Lung (tissue), 12 donors: Measurements from ENCODE around the gene GNAS-AS1. TPM values are rescaled to one million over a fixed set of nuclear protein-coding genes. Genes with fewer than 3 reads are reported as not detected.

Experiments
- ATAC-seq: fragments of 200-7000 bp; cut with Tn5 transposase; one replicate; pipeline ENCODE4 v1.9.1; 2020; ENCODE audit warnings: moderate number of reproducible peaks; ENCODE audit not compliant: insufficient read depth, low FRiP score
- DNase-seq, 3 donors: peaks; one replicate each; pipeline ENCODE4 v3.0.0-alpha.2; 2013 to 2017
- H3K27ac ChIP-seq, 2 donors: one replicate each; pipeline ENCODE4 v1.5.1; 2013; ENCODE audit warnings: mild to moderate bottlenecking in 2 of 2, moderate library complexity in 2 of 2, control low read depth in 1 of 2, inconsistent platforms in 1 of 2, low read depth in 1 of 2, low read length in 1 of 2
- H3K27me3 ChIP-seq, 3 donors: one replicate each; pipeline ENCODE4 v1.5.1; 2013; ENCODE audit warnings: low read length in 2 of 3; ENCODE audit not compliant: control insufficient read depth in 3 of 3, insufficient read depth in 3 of 3
- H3K36me3 ChIP-seq, 4 donors: one replicate each; pipeline ENCODE4 v1.5.1; 2013; ENCODE audit warnings: low read length in 4 of 4, mild to moderate bottlenecking in 1 of 4, moderate library complexity in 1 of 4; ENCODE audit not compliant: control insufficient read depth in 4 of 4, insufficient read depth in 4 of 4
- H3K4me1 ChIP-seq, 5 donors: one replicate each; pipeline ENCODE4 v1.5.1; 2013; ENCODE audit warnings: low read length in 5 of 5, mild to moderate bottlenecking in 2 of 5, moderate library complexity in 1 of 5; ENCODE audit not compliant: control insufficient read depth in 5 of 5, insufficient read depth in 5 of 5
- H3K4me3 ChIP-seq: one replicate; pipeline ENCODE4 v1.5.1; 2013; ENCODE audit warnings: mild to moderate bottlenecking, control low read depth, moderate library complexity
- H3K9ac ChIP-seq, 2 donors: one replicate each; pipeline ENCODE4 v1.5.1; 2013; ENCODE audit warnings: low read length in 2 of 2, control low read depth in 1 of 2; ENCODE audit not compliant: insufficient read depth in 1 of 2
- H3K9me3 ChIP-seq, 4 donors: one replicate each; pipeline ENCODE4 v1.5.1; 2013; ENCODE audit warnings: low read length in 3 of 4, mild to moderate bottlenecking in 1 of 4, moderate library complexity in 1 of 4; ENCODE audit not compliant: control insufficient read depth in 4 of 4, insufficient read depth in 3 of 4
- WGBS, 2 donors: extraction: QIAGEN DNeasy Blood & Tissue Kit; methylation state at CpG; one replicate each; pipeline ENCODE4 v1.1.7; 2013; 5-methylcytosine and 5-hydroxymethylcytosine counted together
- polyA plus RNA-seq, 2 donors: library from polyadenylated mRNA; stranded (reverse); fragments of 200-250 nt; gene quantifications; one replicate each; pipeline ENCODE4 v1.2.1, GENCODE V29; 2013
- total RNA-seq, 2 donors: library from RNA; depleted of rRNA in 1 of 2; stranded (reverse); fragments of >200 nt in 1 of 2; gene quantifications; one replicate each; pipeline ENCODE4 v1.2.1, GENCODE V29; 2014 to 2021
- TF ChIP-seq, protein P1 (sequence below): IDR thresholded peaks from 2 replicates; pipeline ENCODE4 v1.5.1; 2012; ENCODE audit warnings: mild to moderate bottlenecking; ENCODE audit errors: control extremely low read depth, extremely low read depth
- donor health status: control.
- donor health status: control.
- donor health status: Bipolar disorder and iron deficiency.
- donor health status: healthy.
- donor health status: DM: yes; HTN: yes; CAD: no.

Gene GNAS-AS1
- total and polyA plus RNA-seq, 4 donors, result 0.07 to 1.9 (median 0.74) TPM

GRCh38 chr20:58775371-58775770 is 75.3 kb downstream of the GNAS-AS1 start:
- H3K36me3 ChIP-seq, result no peaks in the 10 kb centered on the region
- H3K4me3 ChIP-seq, result no peak overlapping the region
- H3K9me3 ChIP-seq, result no peaks in the 10 kb centered on the region
- no peak overlapping the region for H3K27ac ChIP-seq
- H3K27me3 ChIP-seq, result peaks cover 0 to 17% (median 0%) of the 10 kb centered on the region in 3 donors
- H3K9ac ChIP-seq, result no peak overlapping the region
- ATAC-seq (no peak), DNase-seq (no peak)
- 88 to 93% methylated on average over 8 of the region's 8 CpGs for WGBS, 2 donors
- H3K4me1 ChIP-seq, result no peaks in the 10 kb centered on the region
- TF ChIP-seq, protein P1, sequence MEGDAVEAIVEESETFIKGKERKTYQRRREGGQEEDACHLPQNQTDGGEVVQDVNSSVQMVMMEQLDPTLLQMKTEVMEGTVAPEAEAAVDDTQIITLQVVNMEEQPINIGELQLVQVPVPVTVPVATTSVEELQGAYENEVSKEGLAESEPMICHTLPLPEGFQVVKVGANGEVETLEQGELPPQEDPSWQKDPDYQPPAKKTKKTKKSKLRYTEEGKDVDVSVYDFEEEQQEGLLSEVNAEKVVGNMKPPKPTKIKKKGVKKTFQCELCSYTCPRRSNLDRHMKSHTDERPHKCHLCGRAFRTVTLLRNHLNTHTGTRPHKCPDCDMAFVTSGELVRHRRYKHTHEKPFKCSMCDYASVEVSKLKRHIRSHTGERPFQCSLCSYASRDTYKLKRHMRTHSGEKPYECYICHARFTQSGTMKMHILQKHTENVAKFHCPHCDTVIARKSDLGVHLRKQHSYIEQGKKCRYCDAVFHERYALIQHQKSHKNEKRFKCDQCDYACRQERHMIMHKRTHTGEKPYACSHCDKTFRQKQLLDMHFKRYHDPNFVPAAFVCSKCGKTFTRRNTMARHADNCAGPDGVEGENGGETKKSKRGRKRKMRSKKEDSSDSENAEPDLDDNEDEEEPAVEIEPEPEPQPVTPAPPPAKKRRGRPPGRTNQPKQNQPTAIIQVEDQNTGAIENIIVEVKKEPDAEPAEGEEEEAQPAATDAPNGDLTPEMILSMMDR, result no peak

GRCh38 chr20:58774667-58775263 is 75.9 kb downstream of the GNAS-AS1 start:
- Histone ChIP-seq H3K27ac (no peak overlapping the region), H3K4me3 (no peak overlapping the region), H3K4me1 (no peaks in the 10 kb centered on the region), H3K27me3 (peaks cover 0 to 17% (median 0%) of the 10 kb centered on the region in 3 donors), H3K9ac (no peak overlapping the region), H3K36me3 (no peaks in the 10 kb centered on the region), H3K9me3 (no peaks in the 10 kb centered on the region)
- DNase-seq (no peak), ATAC-seq (no peak)
- TF ChIP-seq, protein P1, result no peak
- WGBS, 2 donors, result 88 to 91% methylated on average over 5 of the region's 5 CpGs

- H3K9ac ChIP-seq, result no peak overlapping the region
- H3K27me3 ChIP-seq, result peaks cover 0 to 13% (median 0%) of the 10 kb centered on the region in 3 donors
- H3K27ac ChIP-seq, result no peak overlapping the region
- DNase-seq (no peak), ATAC-seq (no peak)
- H3K4me1 ChIP-seq, result no peaks in the 10 kb centered on the region
- H3K9me3 ChIP-seq, result no peaks in the 10 kb centered on the region
- H3K4me3 ChIP-seq, result no peak overlapping the region
- TF ChIP-seq, protein P1, result no peak
- WGBS, 2 donors, result 95 to 96% methylated on average over 5 of the region's 5 CpGs
- no peaks in the 10 kb centered on the region for H3K36me3 ChIP-seq
Measured at GRCh38 chr20:58774214-58774613, 76.5 kb downstream of the GNAS-AS1 start.

DNA sequence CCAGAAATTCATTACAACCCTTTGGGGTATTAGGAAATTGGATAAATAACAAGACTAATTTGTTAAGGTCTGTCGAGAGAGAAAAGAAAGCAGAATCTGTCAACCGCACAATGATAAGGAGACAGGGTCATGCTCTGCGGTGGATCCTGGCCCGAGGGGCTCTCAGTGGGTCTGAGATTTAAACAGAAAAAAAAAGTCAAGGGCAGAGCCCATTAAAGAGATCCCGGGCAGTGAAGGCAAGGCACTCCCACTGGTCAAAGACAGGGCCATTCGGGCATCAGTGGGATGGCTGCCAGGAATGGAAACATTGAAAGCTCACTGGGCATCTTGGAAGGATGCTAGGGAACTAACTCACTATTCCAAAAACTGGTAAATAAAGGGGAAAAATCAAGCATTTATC is 77.9 kb downstream of the GNAS-AS1 start:
- WGBS, 2 donors, result 63 to 81% methylated on average over 6 of the region's 6 CpGs
- no peak overlapping the region for H3K4me3 ChIP-seq
- ATAC-seq (no peak), DNase-seq (no peak)
- H3K27ac ChIP-seq, result no peak overlapping the region
- H3K27me3 ChIP-seq, result peaks cover 0 to 16% (median 0%) of the 10 kb centered on the region in 3 donors
- H3K4me1 ChIP-seq, result no peaks in the 10 kb centered on the region
- no peaks in the 10 kb centered on the region for H3K36me3 ChIP-seq
- TF ChIP-seq, protein P1, result no peak
- peaks cover 0 to 2% (median 0%) of the 10 kb centered on the region in 4 donors for H3K9me3 ChIP-seq
- no peak overlapping the region for H3K9ac ChIP-seq
